ENCODE measurements around the gene PTPRK. TPM values are rescaled to one million over a fixed set of nuclear protein-coding genes. Genes with fewer than 3 reads are reported as not detected.

PTPRK gene
- total RNA-seq, 1 donor: 70.2 TPM

DNA sequence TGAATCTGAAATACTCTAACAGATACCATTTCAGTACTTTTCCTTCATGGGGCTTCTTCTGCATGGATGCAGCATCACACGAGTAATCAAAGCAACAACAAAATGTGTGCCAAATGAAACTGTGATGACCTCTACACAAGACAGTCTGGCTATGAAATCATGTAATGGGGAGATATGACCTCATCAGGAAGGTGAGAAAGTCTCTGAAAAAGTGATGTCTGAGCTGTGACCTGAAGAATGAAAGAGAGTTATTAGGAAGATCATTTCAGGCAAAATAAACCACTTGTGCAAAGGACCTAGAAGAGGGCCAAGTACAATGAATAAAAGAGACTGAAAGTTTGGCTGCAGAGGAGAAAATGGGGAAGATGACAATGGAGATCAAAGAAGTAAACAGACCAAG lies 182.8 kb downstream of the PTPRK start:
- no peak for DNase-seq (ENCODE audit: low read depth)
- no peak for TF ChIP-seq CTCF (IDR thresholded peaks at IDR 0.05; ENCODE audit: insufficient read depth, low read length)
- no peak overlapping the region for H3K4me3 ChIP-seq (ENCODE audit: low read depth, low read length)

GRCh38 chr6:128336436-128337095 lies 183.8 kb downstream of the PTPRK start:
- no peak for DNase-seq (ENCODE audit: low read depth)
- H3K4me3 ChIP-seq (ENCODE audit: low read depth, low read length): no peak overlapping the region
- no peak for TF ChIP-seq CTCF (IDR thresholded peaks at IDR 0.05; ENCODE audit: insufficient read depth, low read length)

DNA sequence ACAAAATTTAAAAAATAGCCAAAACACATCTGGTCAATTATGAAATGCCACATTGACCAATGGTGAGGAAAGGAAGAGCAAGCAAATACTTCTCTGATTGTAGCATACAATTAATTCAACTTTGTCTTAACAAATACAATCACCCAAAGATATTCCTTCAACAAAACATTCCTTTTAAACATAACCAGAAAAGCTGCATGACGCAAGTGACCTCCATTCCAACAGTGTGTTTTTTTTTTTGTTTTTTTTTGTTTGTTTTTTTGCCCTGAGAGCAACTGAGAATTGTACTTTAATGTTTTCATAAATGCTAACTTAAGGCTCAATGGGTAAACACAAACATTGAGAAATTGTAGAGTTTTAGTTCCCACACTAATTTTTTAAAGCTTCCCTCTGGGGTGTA lies 184.4 kb downstream of the PTPRK start:
- DNase-seq (ENCODE audit: low read depth): no peak
- TF ChIP-seq CTCF (IDR thresholded peaks at IDR 0.05; ENCODE audit: insufficient read depth, low read length): no peak
- no peak overlapping the region for H3K4me3 ChIP-seq (ENCODE audit: low read depth, low read length)

DNA sequence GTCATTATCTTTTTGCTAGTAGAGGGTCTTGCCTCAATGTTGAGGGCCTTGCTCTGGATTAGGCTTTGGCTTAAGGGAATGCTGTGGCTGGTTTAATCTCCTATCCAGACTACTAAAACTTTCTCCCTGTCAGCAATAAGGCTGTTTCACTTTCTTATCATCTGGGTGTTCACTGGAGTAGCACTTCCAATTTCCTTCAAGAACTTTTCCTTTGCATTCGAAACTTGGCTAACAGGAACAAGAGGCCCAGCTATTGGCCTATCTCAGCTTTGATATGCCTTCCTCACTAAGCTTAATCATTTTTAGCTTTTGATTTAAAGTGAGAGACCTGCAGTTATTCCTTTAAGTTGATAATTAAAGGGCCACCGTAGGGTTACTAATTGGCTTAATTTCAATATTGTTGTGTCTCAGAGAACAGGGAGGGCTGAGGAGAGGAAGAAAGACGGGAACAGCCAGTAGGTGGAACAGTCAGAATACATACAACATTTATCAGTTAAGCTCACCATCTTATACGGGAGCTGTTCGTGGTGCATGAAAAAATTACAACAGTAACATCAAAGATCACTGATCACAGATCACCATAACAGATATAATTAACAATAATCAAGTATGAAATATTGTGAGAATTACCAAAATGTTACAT lies 186.7 kb downstream of the PTPRK start:
- TF ChIP-seq CTCF (IDR thresholded peaks at IDR 0.05; ENCODE audit: insufficient read depth, low read length): no peak
- DNase-seq (ENCODE audit: low read depth): peak; percentile 52
- no peak overlapping the region for H3K4me3 ChIP-seq (ENCODE audit: low read depth, low read length)

DNA sequence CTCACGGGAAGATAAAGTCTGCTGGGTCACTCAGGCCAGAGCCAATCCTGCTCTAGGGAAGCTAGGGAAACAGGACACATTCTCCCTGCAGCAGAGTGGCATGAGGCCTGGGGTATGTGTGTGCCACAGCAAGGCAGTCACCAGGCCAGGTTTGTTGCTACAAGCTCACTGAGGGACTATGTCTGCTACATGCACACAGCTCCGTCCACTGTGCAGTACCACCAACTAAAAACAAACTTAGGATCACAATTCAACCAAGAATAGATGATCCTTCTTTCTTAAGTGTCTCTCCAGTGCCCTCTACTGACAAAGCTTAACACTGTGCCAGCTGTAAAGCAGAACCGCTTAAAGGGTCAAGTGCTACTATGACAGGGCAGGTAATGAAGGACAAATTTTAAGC lies 192.5 kb downstream of the PTPRK start:
- no peak overlapping the region for H3K4me3 ChIP-seq (ENCODE audit: low read depth, low read length)
- peak; percentile 63 for DNase-seq (ENCODE audit: low read depth)
- TF ChIP-seq CTCF (IDR thresholded peaks at IDR 0.05; ENCODE audit: insufficient read depth, low read length): peak; percentile 57

- DNase-seq (ENCODE audit: low read depth): no peak
- no peak for TF ChIP-seq CTCF (IDR thresholded peaks at IDR 0.05; ENCODE audit: insufficient read depth, low read length)
- H3K4me3 ChIP-seq (ENCODE audit: low read depth, low read length): no peak overlapping the region
Measured at GRCh38 chr6:128323011-128323410, 197.4 kb downstream of the PTPRK start.
